HS-27A (cell line): Measurements from ENCODE around the gene ATG7.

Experiments
- DNase-seq: peaks from one replicate; pipeline ENCODE4 v3.0.0-alpha.2; 2012; ENCODE audit warnings: low read depth, missing footprints

The ATG7 gene

DNA sequence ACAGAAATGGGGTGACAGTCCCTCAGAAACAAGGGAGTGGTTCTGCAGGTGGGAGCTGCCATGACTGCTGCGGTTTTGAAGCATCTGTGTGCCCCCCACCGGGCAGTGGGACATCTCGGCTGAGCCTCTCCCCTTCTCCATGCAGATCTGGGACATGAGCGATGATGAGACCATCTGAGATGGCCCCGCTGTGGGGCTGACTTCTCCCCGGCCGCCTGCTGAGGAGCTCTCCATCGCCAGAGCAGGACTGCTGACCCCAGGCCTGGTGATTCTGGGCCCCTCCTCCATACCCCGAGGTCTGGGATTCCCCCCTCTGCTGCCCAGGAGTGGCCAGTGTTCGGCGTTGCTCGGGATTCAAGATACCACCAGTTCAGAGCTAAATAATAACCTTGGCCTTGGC is 282.5 kb downstream of the ATG7 start:
- DNase-seq = no peak

GRCh38 chr3:11555211-11555782 is 283.1 kb downstream of the ATG7 start:
- no peak for DNase-seq

- no peak for DNase-seq
Measured at GRCh38 chr3:11555881-11556633, 283.9 kb downstream of the ATG7 start.

- DNase-seq = no peak
Measured at GRCh38 chr3:11556851-11557644, 284.9 kb downstream of the ATG7 start.

- DNase-seq = no peak
Measured at GRCh38 chr3:11558002-11558401, 285.8 kb downstream of the ATG7 start.

DNA sequence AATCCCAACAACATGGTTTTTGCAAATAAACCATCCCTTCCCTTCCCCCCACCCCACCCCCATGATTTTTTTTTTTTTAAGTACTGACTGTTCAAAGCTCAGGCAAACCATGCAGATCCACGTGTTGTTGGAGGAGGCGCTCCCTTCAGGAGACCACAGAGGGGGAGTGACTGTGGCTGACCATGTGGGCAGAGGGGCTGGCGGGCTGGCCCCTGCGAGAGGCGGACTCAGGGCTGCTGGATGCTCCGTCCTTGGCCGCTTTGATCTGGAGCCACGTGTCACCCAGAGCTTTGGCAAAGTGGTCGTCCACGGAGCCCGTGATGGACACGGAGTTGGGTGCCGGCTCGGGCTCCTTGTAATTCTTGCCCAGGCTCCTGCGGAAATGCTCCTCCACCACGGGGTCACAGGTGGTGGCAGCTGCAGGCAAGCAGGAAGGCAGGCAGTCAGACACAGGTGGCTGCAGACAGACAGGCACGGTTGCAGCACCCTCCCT is 286.3 kb downstream of the ATG7 start:
- no peak for DNase-seq

DNA sequence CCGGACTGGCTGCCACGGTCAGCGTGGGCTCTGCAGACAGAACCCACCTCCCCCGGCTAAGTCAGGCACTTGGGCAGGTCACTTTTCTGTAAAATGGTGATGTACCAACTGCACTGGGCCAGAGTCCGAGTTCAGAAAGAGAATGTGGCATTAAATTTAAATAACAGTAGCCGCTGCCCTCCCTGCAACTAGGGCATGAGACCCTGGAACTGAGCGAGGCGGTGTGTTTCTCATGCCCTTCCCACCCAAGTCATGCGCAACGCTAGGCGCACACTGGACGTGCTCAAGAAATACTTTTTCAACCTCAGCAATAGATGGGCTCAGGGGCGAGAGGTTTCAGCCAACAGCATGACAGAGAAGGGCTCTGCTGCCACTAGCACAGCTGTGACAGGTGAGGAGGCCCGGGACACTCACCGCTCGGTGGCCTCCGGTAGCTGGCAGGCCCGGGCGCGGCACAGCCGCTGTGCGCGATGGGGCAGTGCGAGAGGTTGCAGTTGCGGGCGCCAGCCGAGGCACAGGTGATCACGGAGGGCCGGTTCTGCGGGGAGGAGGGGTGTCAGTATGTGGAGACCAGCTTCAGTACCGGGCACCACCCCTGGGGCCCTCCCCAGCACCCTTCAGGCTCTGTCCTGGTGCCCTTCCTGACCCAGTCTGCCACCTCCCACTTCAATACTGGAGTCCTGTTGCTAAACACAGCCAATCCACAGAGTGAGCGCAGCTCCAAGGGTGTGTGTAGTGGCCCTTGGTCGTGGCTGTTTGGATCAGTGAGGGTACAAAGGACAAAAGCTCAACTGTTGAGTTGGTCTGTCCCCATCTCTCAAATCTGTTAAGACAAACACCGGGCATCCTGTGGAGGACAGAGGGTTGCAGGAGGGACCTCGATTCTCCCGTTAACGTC is 287.0 kb downstream of the ATG7 start:
- DNase-seq = no peak

DNA sequence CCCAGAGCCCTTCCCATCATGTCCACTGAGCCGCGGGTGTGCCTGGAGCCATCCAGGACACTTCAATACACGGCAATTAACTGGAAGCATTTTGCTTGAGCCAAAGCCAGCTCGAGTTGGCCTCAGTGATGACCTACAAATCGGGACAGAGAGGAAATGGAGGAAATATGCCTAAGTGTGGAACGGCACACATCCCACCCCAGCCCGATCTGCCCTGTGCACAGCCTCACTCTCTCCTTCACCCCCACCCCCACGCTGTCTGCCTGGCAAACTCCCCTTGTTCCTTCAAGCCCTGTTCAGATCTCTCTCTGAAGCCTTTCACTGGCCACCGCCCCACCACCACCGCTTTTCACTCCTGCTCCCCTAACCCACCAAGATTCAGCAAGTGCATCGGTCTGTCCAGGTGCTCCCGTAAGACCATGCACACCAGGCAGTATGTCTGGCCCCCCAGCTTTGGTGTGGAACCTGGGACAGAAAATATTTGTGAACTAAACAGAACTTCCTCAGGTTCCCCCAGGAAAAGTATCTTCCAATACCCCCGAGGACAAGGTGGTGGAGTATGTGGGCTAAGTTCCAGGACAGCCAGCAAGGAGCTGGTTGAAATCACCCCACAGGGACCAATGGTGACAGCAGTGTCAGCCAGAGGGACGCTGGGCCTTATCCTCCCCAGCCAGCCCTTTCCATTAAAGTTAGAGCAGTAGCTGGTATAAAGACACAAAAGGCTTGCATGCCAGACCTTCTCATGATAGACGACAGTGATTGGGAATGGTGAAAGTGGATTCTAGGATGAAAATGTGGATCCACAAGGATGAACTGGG is 287.8 kb downstream of the ATG7 start:
- DNase-seq = no peak

- no peak for DNase-seq
Measured at GRCh38 chr3:11560746-11561145, 288.5 kb downstream of the ATG7 start.

GRCh38 chr3:11562277-11562881 is 290.2 kb downstream of the ATG7 start:
- no peak for DNase-seq

DNA sequence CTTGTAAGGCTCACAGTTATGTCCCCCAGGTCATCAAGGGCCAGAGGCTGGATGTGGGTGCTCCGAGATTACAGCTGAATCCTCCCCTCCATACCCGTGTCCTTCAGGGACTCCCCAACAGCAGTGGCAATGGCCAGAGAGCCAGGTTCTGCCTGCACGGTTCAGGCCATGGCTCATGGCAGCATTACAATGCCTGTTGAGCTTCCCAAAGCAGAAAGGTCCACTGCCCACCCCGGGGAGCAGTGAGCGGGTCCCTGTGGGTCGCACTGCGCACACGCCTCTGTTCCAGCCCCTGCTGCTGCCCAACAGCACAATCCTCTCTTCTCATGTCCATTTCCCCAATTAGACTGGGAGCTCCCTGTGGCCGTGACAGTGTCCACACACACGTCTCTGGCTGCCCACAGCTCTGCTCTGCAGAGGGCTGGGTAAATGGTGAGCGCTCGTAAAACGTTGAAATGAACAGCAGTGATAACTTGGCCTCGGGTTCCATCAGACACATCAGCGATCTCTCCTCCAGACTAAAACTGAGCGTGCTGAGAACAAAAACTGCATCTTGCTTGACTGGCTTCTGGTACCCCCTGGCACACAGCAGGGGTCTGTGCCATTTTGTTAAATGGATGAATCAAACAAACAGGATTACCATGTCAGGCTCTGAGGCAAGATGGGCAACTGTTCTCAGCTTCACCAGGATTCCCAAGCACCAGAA is 291.1 kb downstream of the ATG7 start:
- DNase-seq = no peak

- DNase-seq = no peak
Measured at GRCh38 chr3:11563865-11564185, 291.6 kb downstream of the ATG7 start.

DNA sequence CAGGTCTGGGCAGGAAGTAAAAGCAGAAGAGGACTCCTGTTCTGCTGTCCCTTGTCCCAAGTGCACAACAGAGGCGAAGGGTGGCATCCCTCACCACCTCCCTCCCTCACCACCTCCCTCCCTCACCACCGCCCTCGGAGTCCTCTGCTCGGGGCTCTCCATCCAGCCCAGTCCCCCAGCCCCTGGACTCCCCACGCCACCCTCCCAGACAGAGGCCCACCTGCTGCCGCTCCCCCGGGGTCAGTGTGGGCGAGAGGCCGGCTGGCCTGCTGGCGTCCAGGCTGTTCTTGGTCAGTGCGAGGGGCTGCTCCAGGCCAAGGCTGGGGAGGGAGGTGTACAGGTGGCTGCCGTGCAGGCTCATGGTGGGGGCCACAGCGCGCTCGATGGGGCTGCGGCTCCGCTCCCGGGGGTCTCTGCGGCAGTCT is 292.4 kb downstream of the ATG7 start:
- DNase-seq = no peak

DNA sequence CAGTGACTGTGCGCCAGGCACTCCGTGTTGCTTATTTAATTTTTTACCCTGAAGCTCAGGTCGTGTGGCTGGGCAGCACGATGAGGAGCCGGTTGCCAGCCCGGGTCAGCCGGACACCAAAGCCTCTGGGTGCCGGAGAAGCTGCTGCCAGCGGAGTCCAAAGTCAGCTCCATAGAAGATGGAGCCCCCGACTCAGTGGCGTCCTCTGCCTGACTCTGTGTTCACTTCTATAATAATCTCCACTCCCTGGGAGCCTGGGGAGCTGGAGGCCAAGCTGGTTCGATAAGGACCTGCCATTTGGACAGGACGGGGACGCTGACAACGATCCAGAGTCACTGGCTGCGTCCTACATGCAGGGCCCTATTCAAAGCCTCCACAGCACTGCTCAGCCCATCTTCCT is 292.9 kb downstream of the ATG7 start:
- DNase-seq = no peak

DNA sequence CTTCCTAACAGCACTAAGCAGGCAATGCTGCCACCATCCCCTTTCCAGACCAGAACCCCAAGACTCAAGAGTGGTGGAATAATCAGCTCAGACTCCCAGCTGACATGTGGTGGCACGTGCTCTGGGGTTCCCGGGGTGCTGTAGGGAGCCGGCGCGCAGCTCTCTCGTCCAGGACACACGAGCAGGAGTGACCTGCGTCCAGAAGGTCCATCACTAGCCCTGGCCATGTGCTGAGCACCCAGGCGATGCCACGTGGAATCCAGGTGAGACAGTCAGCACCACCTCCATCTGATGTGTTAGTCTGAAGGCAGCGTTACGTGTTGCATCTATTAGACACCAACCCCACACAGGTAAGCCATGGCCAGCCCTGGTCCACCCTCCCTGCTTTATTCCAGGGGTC is 293.3 kb downstream of the ATG7 start:
- no peak for DNase-seq

- DNase-seq = no peak
Measured at GRCh38 chr3:11565932-11566331, 293.7 kb downstream of the ATG7 start.

DNA sequence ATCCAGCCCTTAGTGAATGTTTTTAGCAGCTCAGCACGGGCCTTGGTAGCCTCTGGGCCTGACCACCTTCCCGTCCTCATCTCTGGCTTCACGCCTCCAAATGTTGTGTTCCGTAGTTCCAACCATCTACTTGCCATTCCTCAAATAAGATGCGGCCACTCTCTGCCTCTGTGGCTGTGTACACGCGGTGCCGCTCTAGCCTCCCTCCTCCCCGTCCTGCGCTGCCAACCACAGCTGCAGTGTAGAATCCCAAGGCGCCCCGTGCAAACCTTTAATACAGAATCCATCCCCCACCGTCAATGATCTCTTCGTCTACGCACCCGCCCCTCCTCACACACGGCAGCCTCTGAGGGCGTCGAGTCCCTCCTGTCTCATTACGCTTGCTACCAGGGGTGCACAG is 294.3 kb downstream of the ATG7 start:
- no peak for DNase-seq

DNA sequence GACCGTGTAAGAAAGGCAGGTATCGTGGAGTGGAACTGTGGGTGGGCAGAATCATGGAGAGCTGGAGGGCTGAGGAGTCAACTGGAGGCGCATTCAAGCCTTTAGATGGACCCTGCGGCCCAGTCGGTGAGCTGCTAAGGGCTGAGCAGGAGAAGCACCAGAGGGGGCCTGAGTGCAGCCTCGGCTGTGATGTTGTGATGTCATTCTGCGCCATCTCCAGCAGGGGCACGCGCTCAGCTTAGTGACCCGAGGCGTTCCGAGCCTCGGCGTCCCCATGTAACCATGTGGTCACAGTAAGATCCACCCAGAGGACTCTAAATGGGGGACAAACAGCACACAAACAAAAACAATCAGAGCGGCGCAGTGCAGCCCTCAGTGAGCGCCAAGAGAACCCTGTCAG is 294.7 kb downstream of the ATG7 start:
- no peak for DNase-seq

DNA sequence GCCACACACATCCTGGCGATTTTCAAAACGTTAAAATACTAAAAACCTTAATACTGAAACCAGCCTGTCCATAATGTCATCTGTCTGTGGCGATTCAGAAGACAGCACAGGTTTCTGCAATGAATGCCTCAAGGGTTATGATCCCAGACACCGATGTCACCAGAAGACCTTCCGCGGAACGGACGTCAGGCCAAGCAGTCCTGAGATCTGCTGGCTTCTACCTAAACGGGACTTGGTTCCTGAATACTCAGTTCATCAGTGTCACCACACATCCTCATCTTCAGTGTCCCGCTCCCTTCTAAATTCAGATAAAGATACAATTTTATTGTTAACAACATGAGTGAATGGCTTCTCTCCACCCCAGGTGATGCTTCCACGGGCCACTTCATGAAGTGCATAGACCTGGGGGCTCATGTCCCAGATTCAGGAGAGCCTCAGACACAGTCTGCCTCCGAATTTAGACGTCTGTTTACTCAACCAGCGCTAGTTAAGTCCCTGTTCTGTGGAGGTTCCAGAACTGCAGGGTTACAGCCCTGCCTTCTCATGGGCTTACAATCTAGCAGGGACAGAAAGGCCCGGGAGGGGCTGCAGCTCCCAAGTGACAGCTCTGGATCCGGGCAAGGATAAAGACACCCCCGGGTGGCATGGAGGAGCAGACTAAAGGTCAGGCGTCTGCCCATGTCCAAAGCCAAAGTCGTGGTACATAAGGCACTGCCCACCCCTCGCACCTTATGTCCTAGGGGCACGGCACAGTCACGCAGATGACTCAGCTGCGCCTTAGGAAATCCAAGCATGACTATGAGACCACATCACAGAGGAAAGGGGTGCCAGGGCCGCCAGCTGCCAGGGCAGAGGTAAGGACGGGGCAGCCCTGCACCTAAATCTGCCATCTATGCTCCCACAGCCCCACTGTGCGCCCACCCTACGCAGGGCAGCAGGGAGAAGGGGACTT is 295.6 kb downstream of the ATG7 start:
- DNase-seq = peak; percentile 82
